Testis (tissue), 2 donors: ENCODE results near the gene TWF2.

ENCODE experiments used
- POLR2A ChIP-seq: fragments of 450-650 bp; IDR thresholded peaks from one replicate; pipeline ENCODE4 v1.6.1; 2017; ENCODE audit warnings: antibody characterized with exemption, mild to moderate bottlenecking, moderate library complexity
- TF ChIP-seq, protein P1 (sequence below), 3 experiments: fragments of 450-650 bp in 2 of 3; fragments of 200-600 bp in 1 of 3; sonication (generic) in 1 of 3; IDR thresholded peaks; one replicate each; pipeline ENCODE4 v1.5.1; 2016 to 2019; ENCODE audit warnings: antibody characterized with exemption in 3 of 3, mild to moderate bottlenecking in 2 of 3, moderate library complexity in 1 of 3

DNA sequence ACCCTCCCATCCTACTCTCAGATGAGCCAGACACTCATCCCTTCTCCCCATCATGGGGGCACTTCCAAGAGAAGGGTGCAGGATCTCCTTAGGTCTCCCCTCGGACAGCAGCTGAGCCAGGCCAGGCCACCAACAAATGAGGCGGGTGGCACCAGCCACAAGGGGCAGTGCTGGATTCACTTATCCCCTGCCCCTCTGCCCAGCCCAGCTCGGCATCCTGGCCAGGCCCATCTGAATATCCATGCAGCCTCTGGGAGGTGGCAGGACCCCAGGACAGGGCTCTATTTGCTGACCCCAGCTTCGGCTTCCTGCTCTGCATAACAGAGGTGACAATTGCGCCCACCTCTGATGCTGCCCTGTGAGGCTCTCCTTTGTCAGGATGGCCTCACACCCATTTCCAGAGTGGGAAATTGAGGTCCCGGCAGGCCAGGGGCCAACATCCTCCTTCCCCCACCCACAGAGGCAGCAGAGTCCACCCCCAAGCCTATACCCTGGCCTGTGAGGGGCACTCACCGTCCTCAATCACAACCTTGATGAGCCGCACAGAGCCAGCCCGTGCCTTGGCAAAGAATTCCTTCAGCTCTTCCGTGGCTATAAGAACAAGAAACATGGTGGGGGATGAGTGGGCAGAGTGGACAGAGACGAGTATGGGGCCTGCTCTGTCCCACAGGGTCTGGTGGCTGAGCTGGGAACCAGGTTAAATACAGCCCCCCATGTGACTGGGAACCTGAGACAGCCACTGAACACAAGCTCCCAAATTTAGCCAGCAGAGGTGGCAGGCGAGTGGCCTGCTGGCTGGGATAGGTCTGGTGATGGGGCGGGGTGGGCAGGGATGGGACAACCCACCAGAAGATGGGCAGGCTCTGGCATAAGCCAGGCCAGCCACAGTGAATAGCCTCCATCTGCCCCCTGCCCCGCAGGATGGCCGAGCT is 4.2 kb downstream of the TWF2 start:
- TF ChIP-seq, protein P1, sequence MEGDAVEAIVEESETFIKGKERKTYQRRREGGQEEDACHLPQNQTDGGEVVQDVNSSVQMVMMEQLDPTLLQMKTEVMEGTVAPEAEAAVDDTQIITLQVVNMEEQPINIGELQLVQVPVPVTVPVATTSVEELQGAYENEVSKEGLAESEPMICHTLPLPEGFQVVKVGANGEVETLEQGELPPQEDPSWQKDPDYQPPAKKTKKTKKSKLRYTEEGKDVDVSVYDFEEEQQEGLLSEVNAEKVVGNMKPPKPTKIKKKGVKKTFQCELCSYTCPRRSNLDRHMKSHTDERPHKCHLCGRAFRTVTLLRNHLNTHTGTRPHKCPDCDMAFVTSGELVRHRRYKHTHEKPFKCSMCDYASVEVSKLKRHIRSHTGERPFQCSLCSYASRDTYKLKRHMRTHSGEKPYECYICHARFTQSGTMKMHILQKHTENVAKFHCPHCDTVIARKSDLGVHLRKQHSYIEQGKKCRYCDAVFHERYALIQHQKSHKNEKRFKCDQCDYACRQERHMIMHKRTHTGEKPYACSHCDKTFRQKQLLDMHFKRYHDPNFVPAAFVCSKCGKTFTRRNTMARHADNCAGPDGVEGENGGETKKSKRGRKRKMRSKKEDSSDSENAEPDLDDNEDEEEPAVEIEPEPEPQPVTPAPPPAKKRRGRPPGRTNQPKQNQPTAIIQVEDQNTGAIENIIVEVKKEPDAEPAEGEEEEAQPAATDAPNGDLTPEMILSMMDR (IDR thresholded peaks at IDR 0.05) = no peak
- no peak for TF ChIP-seq POLR2A
